RWPE1 (cell line): ENCODE data around the gene THRB.

ENCODE experiments used
- CTCF ChIA-PET: fragments of 350-600 bp; sonication (Branson Sonifier 250); formaldehyde crosslinking; extraction: SDS; loops from one replicate; lab custom pipeline; 2021; lab: Yijun Ruan, JAX
- POLR2A ChIA-PET: fragments of 400-600 bp; formaldehyde crosslinking; extraction: SDS; loops from one replicate; lab custom pipeline; 2020; ENCODE audit warnings: antibody characterized with exemption; ENCODE audit not compliant: low non-redundant PET; lab: Yijun Ruan, JAX
- DNase-seq: peaks from one replicate; pipeline ENCODE4 v3.0.0; 2012; ENCODE audit warnings: low spot score
- H3K27ac ChIP-seq: fragments of 450-650 bp; 2 replicates; pipeline ENCODE4 v1.5.1; 2017
- CTCF ChIP-seq: fragments of 450-650 bp; conservative IDR thresholded peaks from 2 replicates; pipeline ENCODE4 v1.5.1; 2017; ENCODE audit warnings: low read depth, mild to moderate bottlenecking

The THRB gene

GRCh38 chr3:24160424-24161095 lies 334.1 kb downstream of the THRB start:
- ChIA-PET POLR2A (no interaction called here), CTCF (interaction anchor here (0.5 kb wide), 1 partner anchor 1301 kb away, joined by 3 read pairs; no protein-coding TSS in a partner anchor)
- TF ChIP-seq CTCF, result no peak
- H3K27ac ChIP-seq, result no peak overlapping the region
- DNase-seq, result no peak

GRCh38 chr3:24158761-24159454 lies 335.7 kb downstream of the THRB start:
- no peak for DNase-seq
- H3K27ac ChIP-seq, result no peak overlapping the region
- no peak for TF ChIP-seq CTCF
- ChIA-PET CTCF (no interaction called here), POLR2A (no interaction called here)

GRCh38 chr3:24157106-24157505 lies 337.5 kb downstream of the THRB start:
- ChIA-PET POLR2A (no interaction called here), CTCF (no interaction called here)
- no peak overlapping the region for H3K27ac ChIP-seq
- DNase-seq, result no peak
- TF ChIP-seq CTCF, result no peak

GRCh38 chr3:24156466-24156865 lies 338.2 kb downstream of the THRB start:
- ChIA-PET CTCF (no interaction called here), POLR2A (no interaction called here)
- TF ChIP-seq CTCF, result no peak
- no peak overlapping the region for H3K27ac ChIP-seq
- no peak for DNase-seq

- TF ChIP-seq CTCF, result no peak
- H3K27ac ChIP-seq, result no peak overlapping the region
- POLR2A ChIA-PET, result no interaction called here
- no peak for DNase-seq
- CTCF ChIA-PET, result no interaction called here
Observed at GRCh38 chr3:24155276-24155675, 339.4 kb downstream of the THRB start.

GRCh38 chr3:24154781-24155180 lies 339.9 kb downstream of the THRB start:
- DNase-seq, result no peak
- POLR2A ChIA-PET, result no interaction called here
- no peak for TF ChIP-seq CTCF
- no peak overlapping the region for H3K27ac ChIP-seq
- CTCF ChIA-PET, result interaction anchor here (0.6 kb wide), 1 partner anchor 570 kb away, joined by 4 read pairs; no protein-coding TSS in a partner anchor
